ENCODE measurements around the gene MAPKAPK3. TPM values are rescaled to one million over a fixed set of nuclear protein-coding genes. Genes with fewer than 3 reads are reported as not detected.
A peak's percentile ranks its signal among the peaks of the same experiment; 100 is the strongest.

The MAPKAPK3 gene
- total RNA-seq = 42.0 TPM

DNA sequence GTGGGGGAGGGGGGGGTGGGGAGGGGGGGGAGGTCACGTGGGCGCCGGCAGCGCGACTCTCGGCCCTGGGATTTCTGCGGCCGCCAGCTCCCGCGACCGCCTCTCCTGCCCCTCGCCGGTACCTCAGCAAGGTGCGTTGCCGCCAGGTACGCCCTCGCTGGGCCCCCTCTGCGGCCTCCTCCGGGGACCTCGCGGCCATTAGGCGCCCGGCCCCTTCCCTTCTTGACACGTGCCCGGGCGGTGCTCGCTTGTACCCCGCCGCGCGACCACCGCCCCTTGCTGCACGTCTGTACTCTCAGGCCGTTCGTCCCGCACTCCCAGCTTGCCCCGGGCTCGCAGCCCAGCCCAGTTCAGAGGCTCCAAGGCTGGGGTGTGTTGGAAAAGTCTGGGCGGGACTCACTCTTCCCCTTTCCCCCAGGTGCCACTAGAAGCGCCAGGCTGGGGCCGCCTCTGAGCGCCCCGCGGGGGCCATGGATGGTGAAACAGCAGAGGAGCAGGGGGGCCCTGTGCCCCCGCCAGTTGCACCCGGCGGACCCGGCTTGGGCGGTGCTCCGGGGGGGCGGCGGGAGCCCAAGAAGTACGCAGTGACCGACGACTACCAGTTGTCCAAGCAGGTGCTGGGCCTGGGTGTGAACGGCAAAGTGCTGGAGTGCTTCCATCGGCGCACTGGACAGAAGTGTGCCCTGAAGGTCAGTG lies at the start of gene MAPKAPK3:
Gene MAPKAPK3 (plus strand): TSS at position 56 of the 696 bp plus-strand sequence. CDS start 415 bp downstream, at position 471.
- peak; percentile 47 for DNase-seq

DNA sequence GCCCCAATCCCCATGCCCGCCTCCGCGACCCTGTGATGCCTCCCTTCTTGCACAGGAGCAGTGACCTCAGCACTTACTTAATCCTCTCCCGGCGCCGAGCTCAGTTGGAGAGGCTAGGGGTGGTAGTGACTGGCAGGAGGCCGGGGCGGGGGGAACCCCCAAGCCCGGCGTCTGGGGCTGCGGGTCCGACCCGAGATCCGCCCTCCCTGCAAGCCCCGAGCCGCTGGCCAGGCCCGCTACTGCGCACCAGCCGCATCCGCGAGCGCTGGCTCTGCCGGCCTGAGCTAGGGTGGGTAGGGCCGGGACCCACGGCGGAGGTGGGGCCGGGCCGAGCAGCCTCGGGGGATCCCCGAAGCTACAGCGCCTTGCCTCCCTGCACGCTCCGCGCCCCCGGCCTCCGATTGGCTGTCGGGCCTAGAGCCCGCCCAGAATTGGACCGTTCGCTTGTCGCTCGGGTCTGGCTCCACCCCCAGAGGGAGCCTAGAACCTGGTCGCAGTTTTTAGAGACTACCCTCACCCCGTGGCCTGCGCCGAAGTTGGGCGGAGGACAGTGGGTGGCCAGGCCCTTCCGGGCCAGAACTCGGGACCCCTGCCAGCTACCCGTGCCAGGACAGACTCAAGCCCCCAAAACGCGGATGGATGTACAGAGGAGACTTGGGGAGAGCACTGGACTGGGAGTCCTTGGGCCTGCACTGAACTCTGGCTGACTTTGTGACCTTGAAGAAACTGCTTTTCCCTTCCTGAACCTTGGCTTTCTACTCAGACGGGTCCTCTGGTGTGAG lies 49.4 kb upstream of the MAPKAPK3 start, which contains the start of gene C3orf18:
Gene C3orf18 (minus strand): TSS at position 362 of the 782 bp plus-strand sequence. CDS start 2,048 bp downstream, outside the sequence.
- peak; percentile 93 for DNase-seq

DNA sequence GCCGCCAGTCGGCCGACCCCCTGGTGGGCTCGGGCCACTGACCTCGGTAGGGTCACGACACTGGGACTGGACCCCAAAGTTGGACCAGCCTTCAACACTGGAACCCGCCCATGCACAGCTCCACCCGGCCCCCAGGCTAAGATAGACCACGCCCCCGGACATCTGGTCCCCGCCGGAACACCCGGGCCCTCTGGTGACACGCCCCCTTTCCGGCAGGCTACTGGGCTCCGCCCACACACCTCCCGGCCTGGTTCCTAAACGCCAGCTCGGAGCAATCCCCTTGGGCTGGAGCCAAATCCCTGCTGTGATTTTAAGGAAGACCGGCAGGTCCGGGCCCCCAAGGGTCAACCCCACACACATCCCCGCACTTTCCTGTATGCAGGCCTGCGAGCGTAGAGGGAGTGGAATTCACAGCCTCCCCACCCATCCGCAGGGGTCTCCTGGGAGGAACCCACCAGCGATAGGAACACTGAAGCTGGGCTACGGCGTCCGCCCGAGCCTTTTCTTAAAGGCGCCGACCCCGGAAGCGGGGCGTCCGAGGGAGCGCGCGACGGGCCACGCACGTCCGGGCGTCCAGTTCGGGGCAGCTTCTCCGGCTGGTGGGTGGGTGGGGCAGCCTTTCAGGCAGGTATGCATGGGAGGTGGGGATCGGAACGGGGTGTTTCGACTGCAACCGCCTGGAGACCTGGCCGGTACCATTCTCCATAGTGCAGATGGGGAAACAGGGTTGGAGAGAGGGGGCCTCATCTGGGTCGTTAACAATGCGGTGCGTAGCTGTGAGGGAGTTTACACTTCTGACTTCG lies 47.8 kb upstream of the MAPKAPK3 start, which contains the start of gene HEMK1:
Gene HEMK1 (plus strand): TSS at position 576 of the 803 bp plus-strand sequence. CDS start 1,583 bp downstream, outside the sequence.
- peak; percentile 99 for DNase-seq

DNA sequence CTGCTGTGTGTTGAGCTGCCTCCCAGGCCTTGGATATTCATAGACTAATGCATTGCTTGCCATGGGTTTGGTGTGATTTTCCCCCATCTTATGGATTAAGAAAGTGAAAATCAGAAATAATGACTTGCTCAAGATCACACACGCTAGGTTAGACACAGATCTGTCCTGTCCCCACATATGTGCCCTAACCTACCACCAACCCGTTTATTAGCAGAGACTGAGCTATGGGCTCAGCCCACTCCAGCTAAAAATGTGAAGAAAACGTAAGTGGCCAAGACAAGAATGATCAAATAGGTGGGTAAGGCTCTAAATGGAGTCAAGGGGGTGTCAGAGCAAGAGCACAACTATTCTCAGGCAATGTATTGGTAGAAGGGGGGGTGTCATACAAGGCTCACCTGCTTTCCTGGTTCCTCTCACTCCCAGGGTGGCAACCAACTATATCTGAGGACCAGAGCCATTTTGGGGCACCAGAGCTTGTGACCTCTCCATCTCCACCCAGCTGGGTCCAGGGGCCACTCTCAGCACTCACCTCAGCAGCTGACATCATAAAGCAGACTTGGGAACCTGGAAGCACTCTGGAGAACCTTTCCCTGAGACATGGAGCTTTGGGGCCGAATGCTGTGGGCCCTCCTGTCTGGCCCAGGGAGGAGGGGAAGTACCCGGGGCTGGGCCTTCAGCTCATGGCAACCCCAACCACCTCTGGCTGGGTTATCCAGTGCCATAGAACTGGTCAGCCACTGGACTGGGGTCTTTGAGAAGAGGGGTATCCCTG lies 46.3 kb upstream of the MAPKAPK3 start:
- DNase-seq = no peak

DNA sequence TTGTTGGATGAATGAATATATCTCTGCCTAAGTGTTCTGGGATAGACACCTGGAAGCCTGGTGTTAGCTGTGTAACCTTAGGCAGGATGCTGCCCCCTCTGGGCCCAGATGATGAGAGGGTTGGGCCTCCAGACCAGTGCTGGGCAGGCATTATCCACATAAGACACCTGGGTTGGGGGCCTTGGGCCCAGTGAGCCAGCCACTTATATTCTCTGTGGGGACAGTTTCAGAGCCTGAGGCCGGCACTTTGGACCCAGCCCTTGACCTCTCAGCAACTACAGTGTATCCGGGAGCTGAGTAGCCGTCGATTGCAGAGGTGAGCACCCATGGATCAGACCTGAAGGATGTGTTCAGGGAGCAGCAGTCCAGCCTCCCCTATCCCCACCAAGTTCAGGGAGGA lies 45.5 kb upstream of the MAPKAPK3 start:
- DNase-seq = no peak

DNA sequence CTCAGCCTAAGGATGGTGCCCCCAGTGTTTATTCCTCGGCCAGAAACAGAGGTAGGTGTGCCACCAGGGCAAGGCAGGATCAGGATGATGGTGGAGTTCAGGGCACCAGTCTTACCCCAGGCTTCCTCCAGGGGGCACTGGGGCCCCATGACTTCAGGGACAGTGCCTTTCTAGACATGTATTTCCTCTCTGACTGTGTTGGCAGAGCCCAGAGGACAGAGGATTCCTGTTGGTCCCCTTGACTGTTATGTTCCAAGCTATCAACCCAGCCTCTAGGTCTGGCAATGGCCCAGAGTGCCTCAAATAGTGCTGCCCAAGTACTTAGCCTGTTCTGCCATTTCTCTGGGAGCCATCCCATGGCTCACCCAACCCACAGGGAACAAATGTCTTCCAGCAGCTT lies 44.8 kb upstream of the MAPKAPK3 start:
- peak; percentile 85 for DNase-seq

DNA sequence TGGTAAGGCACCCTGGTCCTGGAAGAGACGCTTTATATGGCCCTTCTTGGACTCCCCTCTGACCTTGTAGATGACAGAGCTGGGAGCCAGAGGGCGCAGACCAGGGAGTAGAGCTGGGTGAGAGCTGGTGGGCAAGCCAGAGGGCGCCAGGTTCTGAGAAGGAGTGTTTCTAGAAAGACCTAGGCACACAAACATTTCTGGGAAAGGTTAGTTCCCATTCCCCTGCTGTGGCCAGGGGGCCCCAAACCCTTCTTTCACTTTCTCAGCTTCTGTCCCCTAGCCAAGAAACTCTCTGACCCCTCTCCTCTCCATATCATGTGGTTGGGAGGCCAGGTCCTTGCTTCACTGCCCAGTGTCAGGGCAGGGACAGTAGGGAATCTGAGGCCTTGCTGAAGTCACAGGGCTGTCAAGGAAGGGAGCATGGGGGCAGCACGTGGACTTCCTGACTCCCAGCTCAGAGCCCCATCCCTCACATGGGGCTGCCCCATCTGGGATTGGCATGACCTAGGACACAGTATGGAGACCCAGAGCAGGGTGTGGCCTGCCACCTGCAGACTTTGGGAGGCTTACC lies 44.1 kb upstream of the MAPKAPK3 start:
- DNase-seq = no peak

DNA sequence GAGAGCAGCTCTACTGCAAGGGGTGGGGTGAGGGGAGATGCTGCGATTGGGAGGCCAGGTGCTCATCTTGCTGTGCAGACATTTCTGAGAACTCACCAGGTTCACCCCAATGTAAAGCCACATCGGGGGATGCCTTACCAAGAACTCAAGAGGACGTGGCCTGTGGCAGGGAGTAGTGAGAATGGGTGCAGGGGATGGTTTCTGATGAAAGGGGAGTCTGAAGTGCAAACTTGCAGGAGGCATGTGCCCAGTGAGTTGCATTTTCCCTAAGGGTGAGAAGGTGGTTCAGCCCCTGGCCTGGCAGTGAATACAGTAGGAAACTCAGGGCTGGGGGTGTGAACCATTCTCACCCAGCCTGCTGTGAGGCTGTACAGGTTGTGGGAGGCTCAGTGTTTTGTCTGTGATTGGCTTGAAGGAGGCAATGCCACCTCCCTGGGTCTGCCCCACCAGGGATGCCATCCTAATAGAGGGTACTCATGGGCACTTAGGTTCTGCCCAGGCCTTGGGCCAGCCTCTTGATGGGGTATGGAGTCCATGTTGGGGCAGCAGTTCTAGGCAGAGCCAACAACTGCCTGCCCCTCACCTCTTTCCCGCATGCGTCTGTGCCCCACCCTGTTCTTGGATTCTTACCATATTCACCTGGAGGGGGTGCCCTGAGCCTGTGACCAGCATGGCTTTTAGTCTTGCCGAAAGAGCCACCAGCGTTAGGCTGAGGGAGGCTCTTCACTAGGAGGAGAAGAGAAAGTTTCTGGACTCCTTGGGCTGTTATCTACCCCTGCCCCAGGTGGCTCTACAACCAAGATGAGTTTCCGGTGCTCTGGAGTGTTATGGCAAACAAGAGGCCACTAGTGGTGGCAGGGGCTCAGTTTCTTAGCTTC lies 43.1 kb upstream of the MAPKAPK3 start:
- no peak for DNase-seq

DNA sequence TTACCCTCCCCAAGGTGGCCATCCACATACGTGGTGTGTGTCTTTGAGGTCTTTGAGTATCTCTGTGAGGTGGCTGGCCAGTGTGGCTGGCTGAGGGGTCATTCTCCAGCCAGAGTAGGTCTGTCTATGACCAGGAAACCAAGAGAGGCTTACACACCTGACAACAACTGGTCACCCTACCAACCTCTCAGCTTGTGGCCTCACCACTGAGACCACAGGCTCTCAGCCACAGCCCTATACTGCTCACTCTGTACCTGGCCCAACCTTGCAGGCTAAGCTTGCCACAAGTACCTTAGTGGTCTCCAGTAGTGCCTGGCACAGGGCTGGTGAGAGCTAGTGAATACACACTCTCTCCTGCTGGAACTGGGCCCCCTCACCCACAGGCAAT lies 42.5 kb upstream of the MAPKAPK3 start:
- DNase-seq = no peak

DNA sequence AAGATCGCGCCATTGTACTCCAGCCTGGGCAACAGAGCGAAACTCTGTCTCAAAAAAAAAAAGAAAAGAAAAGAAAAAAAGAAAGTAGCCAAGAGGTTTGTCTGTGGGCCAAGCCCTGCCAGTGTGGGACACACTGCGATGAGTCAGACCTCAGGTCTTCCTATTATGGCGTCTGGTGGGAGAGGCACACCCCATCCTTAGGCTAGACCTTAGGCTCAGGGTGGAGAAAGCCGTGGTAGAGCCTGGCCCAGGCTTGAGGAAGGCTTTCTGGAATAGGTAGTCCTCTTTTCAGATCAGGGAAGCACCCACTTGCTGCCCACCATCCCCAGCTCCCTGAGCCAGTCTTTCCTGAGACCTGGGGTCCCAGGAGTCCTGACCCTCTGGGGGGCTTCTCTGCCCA lies 41.6 kb upstream of the MAPKAPK3 start:
- no peak for DNase-seq

DNA sequence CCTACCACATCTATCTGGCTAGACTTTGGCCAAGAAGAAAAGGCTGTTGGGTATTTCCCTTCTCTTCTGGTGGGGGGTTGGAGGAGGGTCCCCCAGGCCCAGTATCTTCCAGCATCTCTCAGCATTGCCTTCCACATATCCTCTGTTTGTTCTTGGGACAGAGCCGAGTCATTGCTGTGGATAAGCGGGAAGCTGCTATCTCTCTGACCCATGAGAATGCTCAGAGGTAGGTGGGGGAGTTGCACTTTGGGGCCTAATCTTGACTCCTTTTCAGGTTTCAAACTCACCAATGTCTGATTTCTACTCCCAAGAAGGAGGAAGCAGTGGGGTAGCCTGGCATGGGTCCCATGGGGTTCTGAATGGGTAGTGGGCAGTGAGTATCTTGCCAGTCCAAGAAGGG lies 39.6 kb upstream of the MAPKAPK3 start:
- no peak for DNase-seq

DNA sequence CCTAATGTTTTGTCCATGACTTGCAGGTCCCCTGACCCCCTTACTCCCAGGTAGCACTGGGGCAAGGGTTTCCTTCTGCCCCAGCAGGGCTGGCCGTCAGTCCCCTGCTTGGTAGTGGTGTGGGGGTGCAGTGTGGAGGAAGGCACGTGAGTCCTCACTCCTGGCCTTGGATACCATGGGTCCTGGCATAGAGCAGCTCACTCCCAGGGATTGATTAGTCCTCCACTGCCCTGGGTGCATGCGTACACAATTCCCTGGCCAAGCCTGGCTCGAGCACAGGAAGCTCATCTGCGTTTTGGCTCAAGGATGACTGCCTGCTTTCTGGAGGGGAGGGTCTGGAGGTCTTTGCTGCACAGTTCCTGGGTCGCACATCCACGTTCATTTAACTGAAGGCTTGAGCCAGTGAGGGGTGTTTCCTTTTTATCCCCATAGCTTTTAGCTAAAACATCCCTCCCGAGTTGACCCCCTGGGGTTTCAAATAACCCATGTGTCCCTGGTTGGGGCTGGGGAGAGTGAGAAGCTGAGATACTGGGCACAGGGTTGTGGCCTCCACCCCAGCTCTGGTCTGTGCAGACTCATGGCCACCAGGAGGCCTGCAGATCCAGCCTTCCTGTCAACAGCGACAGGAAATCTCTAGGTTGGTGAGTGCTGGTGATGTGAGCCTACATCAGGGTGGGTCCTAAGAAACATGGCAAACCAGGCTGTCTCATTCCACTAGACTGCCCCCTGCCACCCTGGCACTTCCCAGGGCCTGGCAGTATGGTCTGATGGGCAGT lies 36.1 kb upstream of the MAPKAPK3 start:
- DNase-seq = no peak

DNA sequence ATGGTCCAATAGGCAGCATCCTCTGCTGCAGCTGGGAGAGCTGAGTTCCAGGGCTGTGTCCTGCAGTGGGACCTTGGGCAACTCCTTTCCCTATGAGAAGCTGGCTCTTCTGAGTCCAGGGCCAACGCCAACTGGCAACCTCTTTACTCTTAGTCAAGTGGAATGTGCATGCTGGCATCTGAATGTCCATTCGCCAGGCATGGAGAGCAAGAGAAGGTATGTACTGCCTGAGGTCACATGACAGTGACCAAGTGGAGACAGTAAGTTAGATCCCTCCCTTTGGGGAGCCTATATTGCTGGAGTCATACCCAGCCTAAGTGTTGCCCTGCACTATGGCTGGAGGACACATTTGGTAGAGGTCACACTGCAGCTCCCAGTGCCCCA lies 35.5 kb upstream of the MAPKAPK3 start:
- DNase-seq = no peak

DNA sequence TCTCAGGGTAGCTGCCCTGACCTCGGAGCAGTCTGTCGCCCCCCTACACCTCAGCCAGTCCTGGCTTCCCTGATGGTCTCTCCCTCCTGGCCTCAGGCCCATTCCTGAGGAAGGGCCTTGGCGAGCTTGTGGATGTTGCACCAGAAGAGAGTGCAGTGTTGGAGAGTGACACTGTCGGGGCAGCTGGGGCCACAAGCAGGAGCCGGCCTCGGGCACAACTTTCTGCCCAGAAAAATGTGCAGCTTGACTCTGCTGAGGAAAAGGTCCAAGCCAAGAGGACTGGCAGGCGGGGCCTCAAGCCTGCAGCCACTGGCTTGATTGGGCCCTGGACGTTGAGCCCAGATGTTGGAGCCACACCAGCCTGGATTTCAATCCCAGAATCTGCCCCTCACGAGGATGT lies 34.9 kb upstream of the MAPKAPK3 start:
- no peak for DNase-seq

DNA sequence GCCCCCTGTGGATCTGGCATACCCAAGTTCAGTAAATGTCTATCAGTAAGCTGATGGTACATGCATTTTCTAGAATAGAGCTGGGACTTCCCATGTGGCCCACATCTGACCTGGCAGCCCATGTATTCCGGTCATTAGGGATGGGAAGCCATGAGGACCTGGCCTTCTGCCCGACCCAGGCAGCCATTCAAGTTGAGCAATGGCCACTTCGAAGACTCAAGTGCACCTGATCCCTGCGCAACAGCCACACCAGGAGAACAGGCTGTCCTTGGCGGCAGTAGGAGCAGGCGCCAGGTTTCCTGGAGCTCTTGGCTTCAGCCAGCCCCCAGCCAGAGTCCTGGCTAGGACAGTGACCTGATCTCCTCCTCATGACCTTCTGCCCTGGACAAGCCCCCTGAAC lies 33.1 kb upstream of the MAPKAPK3 start:
- DNase-seq = no peak

DNA sequence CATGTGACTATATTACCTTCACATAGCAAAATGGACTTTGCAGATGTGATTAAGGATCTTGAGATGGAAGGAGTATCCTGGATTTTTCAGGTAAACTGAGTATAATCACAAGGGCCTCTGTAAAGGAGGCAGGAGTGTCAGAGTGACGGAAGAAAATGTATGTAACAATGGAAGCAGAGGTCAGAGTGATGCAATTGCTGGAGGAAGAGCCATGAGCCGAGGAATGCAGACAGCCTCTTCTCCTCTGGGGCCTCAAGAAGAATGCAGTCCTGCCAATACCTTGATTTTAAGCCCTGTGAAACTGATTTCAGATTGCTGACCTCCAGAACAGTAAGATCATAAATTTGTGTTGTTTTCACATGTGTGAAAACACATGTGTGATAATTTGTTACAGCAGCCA lies 32.6 kb upstream of the MAPKAPK3 start:
- no peak for DNase-seq

DNA sequence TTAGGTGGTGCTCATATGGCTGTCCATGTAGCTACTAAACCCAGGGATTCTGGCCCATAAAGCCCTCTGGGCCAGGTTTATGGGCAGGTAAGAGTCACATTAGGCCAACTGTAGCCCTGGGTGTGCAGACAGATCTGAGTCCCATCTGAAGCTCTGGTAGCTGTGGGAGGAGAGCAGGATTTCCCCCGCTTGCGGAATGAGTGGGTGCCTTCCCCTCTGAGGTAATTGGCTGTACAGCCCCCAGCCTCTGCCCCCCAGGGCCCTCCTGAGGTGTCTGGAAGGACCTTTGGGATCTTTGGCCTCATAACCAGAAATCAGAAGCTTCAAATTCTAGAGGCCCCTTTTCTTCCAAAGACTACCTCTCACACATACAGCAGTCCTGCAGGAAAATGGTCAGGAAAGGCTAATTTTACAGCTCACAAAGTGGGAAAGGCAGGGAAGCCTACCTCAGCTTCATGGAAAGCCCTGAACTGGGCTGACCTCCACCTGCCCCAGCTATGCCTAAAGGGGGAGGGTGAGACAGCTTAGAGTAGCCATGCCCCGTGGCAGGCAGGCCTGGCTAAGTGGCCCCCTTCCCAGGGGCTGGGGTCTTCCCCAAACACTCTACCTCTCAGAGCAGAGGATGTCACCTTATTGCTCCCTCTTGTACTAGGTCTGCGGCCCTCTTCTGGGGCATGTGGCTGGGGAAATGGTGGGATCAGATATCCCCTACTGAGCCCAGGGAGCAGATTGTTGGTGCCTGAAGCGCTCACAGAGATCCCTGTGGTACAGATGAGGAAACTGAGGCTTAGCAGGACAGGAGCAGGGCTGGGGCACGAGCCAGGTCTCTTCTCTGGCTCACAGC lies 30.8 kb upstream of the MAPKAPK3 start:
- DNase-seq = no peak

DNA sequence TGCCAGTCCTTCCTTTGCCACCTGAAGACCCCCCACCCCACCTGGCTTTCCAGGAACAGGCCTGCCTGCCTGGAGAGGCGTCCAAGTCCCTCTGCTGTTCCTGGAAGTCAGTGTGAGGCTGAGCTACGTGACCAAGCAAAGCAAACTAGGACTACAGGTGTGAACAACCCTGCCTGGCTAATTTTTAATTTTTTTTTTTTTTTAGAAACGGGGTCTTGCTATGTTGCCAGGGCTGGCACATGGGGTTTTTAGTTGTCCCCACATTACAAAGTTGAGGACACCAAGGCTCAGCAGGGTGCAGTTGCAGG lies 30.2 kb upstream of the MAPKAPK3 start:
- DNase-seq = no peak

DNA sequence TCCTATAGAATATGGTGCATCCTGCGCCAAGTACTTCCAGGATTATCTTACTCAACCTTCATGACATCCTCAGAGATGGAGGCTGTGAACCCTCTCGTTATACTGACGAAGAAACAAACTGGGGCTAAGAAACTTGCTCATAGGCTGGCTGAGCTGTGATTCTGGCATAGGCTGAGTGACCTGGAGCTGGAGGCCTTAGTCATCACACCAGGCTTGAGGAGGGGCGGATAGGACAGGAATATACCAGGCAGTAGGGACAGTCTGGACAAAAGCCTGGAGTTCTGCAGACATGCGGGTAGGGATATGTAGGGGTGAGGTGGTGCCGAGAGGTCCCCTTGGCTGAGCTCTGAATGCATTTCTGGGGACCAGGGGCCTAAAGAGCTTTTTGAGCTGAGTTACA lies 29.6 kb upstream of the MAPKAPK3 start:
- no peak for DNase-seq

All from tongue (tissue), 2 donors.